A172 (cell line): ENCODE data around the gene KLHL40. TPM values are rescaled to one million over a fixed set of nuclear protein-coding genes. Genes with fewer than 3 reads are reported as not detected.

Experiments used
- DNase-seq: peaks from one replicate; pipeline ENCODE4 v3.0.0-alpha.2; 2015; ENCODE audit warnings: low spot score
- total RNA-seq: library from RNA; depleted of rRNA; stranded (reverse); fragments of >200 nt; shearing (Covaris generic); gene quantifications from 2 replicates; pipeline ENCODE4 v1.2.3, GENCODE V29; 2014; rRNA removed

The KLHL40 gene, protein sequence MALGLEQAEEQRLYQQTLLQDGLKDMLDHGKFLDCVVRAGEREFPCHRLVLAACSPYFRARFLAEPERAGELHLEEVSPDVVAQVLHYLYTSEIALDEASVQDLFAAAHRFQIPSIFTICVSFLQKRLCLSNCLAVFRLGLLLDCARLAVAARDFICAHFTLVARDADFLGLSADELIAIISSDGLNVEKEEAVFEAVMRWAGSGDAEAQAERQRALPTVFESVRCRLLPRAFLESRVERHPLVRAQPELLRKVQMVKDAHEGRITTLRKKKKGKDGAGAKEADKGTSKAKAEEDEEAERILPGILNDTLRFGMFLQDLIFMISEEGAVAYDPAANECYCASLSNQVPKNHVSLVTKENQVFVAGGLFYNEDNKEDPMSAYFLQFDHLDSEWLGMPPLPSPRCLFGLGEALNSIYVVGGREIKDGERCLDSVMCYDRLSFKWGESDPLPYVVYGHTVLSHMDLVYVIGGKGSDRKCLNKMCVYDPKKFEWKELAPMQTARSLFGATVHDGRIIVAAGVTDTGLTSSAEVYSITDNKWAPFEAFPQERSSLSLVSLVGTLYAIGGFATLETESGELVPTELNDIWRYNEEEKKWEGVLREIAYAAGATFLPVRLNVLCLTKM
- total RNA-seq = not detected in 2 replicates

DNA sequence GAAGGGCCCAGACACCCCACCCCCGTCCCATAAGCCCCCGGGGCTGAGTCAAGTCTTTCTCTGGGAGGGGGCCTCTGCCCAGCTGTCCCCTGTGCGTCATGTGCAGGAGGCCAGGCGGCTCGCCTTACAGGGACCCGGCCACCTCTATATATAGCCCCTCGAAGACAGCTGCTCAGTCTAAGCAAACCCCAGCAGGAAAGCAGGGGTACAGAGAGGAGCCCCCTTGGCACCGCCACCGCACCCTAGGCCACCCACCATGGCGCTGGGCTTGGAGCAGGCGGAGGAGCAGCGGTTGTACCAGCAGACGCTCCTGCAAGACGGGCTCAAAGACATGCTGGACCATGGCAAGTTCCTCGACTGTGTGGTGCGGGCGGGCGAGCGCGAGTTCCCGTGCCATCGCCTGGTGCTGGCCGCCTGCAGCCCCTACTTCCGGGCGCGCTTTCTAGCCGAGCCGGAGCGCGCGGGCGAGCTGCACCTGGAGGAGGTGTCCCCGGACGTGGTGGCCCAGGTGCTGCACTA, at the start of gene KLHL40:
Gene KLHL40, plus strand, starts transcription at position 175 of the 519 bp plus-strand sequence. Its CDS starts 82 bp downstream, at position 257.
- no peak for DNase-seq

DNA sequence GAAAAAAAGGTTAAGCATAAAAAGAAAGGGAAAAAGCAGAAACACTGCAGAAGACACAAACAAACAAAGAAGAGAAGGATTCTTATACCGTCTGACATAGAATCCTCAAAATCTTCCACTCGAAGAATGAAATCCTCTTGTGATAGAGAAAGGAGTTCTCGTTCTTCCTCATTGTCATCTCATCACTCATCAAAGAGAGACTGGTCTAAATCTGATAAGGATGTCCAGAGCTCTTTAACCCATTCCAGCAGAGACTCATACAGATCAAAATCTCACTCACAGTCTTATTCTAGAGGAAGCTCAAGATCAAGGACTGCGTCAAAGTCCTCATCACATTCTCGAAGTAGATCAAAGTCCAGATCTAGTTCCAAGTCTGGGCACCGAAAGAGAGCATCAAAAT, 48.3 kb upstream of the KLHL40 start:
- DNase-seq = no peak

DNA sequence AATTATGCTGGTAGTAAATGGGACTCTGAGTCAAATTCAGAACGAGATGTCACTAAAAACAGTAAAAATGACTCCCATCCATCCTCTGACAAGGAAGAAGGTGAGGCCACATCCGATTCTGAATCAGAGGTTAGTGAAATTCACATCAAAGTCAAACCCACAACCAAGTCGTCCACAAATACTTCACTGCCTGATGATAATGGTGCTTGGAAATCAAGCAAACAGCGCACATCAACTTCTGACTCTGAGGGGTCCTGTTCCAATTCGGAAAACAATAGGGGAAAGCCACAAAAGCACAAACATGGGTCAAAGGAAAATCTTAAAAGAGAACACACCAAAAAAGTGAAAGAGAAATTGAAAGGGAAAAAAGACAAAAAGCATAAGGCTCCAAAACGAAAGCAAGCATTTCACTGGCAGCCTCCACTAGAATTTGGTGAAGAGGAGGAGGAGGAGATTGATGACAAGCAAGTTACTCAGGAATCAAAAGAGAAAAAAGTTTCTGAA, 46.9 kb upstream of the KLHL40 start:
- DNase-seq = no peak

DNA sequence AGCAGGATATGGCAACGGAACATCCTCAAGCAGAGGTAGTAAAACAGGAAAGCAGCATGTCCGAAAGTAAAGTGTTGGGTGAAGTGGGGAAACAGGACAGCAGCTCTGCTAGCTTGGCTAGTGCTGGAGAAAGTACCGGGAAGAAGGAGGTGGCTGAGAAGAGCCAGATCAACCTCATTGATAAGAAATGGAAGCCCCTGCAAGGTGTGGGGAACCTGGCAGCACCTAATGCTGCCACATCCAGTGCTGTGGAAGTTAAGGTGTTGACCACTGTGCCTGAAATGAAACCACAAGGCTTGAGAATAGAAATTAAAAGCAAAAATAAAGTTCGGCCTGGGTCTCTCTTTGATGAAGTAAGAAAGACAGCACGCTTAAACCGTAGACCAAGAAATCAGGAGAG, 46.1 kb upstream of the KLHL40 start:
- DNase-seq = no peak

DNA sequence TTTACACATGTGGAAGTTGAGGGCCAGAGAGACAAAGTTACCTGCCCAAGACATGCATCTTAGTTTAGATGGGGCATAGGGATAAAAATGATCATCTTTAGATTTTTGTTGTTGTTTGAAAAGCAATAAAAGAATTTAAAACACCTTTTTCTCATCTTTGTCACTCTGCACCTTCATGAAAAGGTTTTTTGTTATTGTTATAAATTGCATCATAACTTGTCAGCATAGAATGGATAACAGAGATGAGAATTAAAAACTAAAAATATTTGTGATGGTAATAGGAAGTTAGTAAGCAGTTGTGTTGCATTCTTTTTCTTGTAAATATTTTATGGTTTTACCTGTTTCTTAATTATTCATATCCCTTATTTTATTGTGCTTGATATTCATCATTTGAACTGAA, 45.2 kb upstream of the KLHL40 start:
- no peak for DNase-seq

DNA sequence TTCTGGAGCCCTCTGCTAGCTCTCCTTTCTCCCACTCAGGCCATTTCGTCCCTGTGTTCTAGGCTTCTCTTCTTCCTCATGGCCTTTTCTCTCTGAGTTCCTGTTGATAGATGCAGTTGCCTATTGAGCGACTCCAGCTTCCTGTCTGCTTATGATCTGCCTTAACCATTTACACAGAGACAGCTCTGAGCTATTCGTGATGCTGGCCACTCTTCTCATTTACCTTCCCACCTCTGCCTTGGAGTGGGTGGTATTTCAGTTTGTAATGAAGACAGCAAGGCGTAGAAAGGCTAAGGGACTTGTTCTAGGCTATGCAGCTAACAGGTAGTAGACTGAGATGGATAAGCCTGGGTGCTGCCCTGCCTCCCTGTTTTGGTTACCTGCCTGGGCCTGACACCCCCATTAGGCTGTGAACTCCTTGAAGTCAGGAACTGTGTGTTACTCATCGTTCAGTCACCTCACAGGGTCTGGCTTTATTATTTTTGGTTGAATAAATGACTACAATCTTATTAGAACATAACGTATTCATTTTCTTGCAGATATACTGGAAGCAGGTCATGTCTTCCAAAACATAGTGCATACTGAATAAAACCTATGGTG, 44.5 kb upstream of the KLHL40 start:
- no peak for DNase-seq

DNA sequence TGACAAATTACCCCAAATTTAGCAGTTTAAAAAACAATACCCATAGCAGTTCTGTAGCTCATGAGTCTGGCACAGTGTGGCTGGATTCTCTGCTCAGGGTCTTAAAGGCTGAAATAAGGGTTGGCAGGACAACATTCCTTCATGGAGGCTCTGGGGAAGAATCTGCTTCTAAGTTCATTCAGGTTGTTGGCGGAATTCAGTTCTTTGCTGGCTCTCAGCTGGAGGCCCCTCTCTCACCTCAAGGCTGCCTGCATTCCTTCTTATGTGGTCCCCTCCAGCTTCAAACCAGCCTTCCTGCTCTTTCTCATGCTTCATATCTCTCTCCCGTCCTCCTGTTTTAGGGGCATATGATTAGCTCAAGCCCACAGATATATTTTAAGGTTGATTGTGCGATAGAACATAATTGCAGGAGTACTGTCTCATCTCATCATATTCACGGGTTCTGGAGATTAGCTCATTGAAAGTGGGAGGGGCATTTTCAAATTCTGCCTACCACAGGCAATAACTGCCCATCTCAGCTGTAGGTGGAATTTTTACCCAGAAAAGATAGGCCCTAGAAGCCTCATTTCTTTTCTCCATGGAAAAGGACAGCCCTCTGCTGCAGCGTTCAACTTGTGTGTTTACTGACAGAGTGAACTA, 37.4 kb upstream of the KLHL40 start:
- DNase-seq = no peak

DNA sequence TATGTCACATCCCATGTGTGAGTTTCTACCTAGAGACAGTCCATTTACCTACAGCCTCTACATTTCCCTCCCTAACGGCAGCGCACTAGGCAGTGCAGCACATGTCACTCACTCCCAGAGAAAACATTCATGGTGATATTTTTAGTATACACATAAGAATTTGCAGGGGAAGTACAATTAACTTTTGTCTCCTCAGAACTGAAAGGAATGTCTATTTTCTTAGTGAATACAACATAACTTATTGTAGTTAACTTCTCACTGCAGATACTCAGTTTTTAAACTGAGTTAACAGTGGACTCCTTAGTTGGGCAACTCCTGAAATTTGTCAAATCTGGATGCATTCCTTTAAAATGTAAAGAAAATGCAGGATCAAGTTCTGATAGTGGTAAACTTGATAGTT, 36.3 kb upstream of the KLHL40 start:
- DNase-seq = no peak

DNA sequence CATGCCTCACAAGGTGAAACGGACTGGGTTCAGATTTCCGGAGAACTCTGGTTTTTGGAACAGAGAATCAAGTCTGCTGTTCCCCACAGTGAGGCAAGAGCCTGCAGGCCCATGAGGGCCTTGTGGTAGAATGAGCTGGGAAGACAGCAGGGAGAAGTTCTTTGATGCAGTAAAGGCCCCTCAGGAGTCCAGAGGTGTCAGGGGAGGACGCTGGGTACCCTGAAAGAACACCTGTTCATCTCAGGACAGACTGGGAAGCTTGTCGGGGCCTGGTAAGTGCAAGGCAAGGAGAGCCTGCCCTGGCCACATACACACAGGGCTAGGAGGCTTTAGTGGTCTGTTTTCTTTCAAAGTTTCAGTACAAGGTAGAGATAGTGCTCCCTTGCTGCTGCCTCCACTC, 35.6 kb upstream of the KLHL40 start:
- DNase-seq = no peak

DNA sequence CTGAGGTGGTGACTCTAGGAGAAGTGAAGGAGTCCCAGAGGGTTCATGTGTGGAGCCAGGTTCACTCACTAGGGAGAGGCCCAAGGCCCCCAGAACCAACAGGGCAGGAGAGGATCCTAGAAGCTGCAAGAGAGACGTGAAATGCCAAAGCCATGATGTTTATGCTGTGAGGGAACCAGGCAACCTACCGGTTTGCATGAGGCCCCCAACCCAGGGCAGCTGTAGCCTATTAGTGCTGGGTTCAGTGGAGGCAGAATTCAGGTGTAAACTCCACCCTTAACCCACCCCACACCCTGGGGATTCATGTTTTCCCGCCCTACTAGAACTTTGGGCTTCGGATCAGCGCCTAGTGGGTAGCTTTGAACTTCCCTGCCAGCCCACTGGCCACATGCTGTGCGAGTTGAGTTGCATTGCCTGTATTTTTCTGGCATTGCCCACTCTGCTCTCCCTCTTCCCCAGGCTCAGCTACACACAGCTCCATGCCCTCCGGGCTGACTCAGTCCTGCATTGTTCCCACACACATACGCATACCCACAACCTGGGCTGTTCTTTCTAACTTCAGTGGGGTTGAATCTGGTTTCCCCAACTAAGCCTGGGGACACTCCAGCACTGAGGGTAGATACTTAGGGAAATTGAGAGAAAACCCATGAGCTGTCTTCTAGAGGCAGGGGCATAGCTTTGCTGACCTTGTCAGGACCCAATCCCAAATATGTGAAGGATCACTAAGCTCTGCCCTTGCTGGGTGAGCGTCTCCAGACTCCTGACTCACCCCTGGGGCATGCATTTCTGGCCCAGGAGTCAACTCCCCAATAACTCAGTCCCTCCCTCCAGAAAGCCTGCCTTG, 33.9 kb upstream of the KLHL40 start:
- peak; percentile 69 for DNase-seq

DNA sequence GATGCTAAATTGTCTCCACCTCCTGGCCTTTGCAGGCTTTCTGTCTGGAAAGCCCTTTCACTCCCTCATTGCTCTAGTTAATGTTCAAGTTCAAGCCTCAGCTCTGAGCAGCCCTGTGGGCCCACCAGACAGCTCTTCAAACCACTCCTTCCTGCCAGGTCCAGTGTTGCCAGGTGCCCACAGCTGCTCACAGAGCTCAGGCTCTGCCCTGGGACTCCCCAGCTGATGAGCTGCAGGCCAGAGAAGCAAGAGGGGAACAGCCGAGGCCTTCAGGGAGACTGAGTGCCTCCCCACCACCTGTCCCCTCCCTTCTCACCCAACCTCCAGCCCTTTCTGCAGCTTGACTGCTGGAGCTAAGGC, 33.1 kb upstream of the KLHL40 start:
- DNase-seq = no peak

DNA sequence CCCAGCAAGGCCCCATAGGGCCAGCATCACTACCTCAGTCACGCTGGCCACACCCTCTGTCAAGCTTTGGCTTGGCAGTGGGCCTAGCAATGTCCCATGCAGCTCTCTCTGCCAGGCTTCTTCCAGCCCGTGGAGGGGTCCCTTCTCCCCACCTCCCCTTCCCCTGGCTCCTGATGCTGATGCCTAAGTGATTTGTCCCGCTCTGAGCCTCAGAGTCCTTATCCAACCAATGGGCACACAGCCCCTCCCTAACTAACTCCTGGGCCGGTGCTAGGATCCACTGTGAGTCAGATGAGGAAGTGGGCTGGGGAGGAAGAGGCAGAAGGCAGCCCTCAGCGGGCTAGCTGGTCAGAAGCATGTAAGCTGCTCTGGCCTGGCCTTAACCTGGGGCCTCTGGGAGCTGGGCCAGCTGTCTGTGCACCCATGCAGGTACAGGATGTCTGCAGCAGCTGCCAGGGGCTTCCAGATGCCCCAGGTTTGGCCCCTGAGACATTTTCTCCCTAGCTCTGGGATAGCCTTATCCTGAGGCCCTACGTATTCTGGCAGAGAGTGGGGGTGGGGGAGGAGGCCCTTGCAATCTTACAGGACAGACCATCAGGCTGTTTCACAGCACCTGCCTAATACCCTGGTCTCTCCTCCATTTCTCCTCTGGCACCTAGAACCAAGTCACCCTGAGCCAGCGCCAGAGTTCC, 32.6 kb upstream of the KLHL40 start:
- DNase-seq = peak; percentile 88

DNA sequence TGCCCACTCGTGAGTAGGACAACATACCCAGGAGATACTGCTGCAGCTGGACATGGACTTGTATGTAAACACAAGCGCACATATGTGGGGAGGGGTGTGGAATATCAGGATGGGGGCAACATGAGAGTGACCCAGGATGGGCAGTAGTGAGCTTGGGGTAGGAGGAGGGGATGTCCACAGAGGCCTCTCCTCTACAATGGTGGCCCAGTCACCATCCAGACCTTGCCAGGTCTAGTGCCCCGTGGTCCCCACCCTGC, 32.1 kb upstream of the KLHL40 start:
- peak; percentile 17 for DNase-seq

DNA sequence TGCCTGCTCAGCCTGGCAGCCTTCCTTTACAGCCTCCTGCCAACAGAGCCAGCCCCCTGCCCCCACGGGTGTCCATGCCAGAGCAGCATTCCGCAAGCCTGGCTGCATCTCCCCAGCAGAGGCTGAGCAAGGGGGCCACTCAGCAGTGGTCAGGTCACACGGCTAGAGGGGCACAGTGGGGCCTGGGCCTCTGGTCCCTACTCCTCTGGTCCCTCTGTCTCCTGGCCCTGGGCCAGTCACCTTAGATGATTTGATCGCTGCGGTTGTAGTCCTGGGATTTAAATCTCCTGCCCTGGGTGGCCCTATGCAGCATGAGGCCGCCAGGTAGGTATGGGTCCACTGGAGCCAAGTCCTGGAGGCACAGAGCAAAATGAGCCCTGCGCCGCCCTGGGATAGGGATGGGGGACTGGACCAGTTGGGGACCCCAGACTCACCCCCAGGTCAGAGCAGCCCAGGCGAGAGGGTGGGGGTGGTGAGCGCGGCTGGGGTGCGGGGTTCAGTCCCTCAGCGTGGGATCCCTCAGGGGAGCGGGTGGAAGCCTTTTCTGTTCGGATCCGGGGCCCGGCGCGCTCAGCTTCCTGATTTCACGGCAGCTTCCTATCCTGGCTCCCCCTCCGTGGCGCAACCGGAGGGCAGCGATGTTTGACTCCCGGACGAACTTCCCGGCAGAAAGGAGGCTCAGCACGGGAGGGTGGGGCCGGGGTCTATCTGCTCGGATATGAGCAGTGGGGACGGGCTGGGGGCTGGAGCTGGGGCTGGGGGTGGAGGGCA, 31.6 kb upstream of the KLHL40 start, which contains the start of gene ZBTB47:
Gene ZBTB47, plus strand, starts transcription at position 138 of the 771 bp plus-strand sequence. CDS start 4,659 bp downstream, outside the sequence.
- peak; percentile 18 for DNase-seq

DNA sequence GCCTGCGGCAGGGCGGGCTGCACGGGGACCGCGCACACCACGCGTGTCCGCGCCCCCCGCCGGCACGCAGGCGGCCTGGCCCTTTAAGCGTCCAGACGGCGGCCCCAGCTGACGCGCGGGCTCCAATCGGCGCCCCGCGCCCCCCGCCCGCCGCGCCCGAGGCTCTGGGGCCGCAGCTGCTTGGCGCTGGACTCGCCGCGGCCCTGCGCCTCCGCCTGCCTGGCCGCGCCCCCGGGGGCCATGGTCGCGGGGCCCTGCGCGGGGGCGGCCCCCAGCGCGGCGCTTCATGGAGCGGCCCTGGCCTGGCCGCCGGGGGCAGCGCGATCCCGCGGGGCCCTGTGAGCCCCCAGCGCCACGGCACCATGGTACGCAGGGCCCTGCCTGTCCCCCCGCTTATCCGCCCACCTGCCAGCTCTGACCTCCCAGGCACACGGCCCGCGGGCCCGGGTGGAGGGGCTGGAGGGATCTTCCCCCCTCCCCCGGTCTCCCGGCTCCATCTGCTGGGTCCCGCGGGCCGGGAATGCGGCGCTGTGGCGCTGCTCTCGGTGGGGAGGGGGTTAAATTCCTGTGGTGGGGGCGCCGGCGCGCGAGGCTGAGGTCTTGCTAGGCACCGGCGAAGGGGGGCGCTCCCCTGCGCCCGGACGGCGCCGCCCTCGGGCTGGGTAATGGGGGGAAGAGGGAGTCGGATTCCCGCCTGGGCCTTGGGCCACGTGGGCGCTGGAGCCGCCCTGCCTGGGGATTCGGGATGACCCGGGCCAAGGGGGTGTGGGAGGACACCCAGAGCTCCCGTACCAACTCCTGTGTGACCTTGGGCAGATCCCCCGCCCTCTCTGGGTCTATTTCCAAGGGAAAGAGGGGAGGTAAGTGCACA, 30.8 kb upstream of the KLHL40 start:
- DNase-seq = peak; percentile 28

DNA sequence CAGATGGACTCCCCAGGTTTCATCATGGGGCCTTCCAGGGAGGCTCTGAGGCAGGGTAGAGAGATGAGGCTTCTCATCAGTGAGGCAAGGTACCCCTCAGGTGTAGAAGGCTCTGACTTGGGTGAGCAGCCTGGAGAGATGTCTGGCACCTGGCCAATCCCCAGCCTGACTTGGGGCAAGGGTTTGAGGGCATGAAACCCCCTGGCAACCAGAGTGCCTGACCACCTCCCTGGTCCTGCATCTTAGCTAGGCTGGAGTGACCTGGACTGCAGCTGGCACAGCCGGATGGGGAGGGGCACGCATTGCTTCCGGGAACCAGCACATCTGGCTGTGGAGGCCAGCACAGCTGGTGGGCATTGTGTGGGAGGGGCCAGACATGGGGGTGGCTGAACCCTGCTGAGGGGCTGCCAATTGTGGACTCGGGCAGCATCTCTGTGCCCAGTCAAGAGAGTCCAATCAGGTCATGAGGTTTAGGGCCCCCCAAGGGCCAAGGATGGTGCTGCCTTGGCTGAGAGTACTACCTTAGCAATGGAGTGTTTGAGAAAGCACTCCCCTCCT, 29.9 kb upstream of the KLHL40 start:
- DNase-seq = no peak

DNA sequence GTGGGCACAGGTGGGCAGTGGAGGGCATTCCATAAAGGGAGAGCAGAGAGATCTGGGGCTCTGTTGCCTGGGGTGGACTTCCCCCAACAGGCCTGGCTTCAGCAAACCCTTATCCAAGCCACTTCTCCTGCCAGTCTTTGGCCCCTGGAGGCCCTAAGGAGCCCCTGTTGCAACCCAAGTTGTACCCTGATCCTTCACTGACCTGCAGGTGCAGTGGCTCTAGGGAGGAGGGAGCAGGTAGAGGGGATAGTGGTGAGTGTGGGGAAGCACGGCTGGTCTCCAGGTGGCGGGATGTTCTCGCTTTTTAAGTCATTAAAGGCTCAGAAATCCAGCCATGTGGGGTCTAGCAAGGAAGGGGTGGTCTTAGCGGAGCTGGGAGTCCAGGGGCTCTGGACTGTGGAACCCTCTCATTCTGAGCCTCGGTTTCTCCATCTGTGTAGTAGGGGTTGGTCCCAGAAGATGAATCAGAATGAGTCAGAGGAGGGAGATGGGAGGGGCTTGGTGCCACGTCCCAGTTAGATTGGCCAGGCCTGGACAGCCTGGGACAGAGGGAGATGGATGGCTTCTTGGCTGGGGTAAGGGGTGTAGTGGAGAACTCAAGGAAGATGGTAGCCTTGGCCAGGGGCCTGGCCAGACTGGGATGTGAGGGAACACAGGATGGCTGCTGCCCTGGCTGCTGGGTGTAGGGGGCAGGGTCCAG, 29.2 kb upstream of the KLHL40 start:
- DNase-seq = peak; percentile 61
